OCI-LY7 (cell line): ENCODE results near the gene KCNC1. TPM values are rescaled to one million over a fixed set of nuclear protein-coding genes. Genes with fewer than 3 reads are reported as not detected.

Experiments used
- BruUV-seq: library from RNA; stranded (reverse); fragments of 400-500 nt; replicated peaks from 2 replicates; lab custom pipeline; 2021; lab: Mats Ljungman, UMichigan
- CTCF ChIA-PET: fragments of 300-600 bp; sonication (Branson Sonifier 250); formaldehyde crosslinking; loops from one replicate; lab custom pipeline; 2022; ENCODE audit warnings: antibody characterized with exemption; ENCODE audit not compliant: unreplicated experiment; lab: Charles Lee
- POLR2A ChIA-PET: fragments of 300-600 bp; sonication (Branson Sonifier 250); formaldehyde crosslinking; loops from one replicate; lab custom pipeline; 2022; ENCODE audit warnings: antibody characterized with exemption; lab: Charles Lee
- DNase-seq: peaks from one replicate; pipeline ENCODE4 v3.0.0-alpha.2; 2015; ENCODE audit warnings: low spot score
- H2AFZ ChIP-seq: fragments of 200-600 bp; sonication (generic), shearing (Covaris generic); 2 replicates; pipeline ENCODE4 v1.6.1; 2014; ENCODE audit warnings: mild to moderate bottlenecking, antibody characterized with exemption, low read length, moderate library complexity
- H3K27ac ChIP-seq: fragments of 200-600 bp; sonication (generic); 2 replicates; pipeline ENCODE4 v1.5.1; 2014; ENCODE audit warnings: mixed run types, low read depth, mild to moderate bottlenecking, moderate library complexity, low read length, inconsistent platforms; ENCODE audit not compliant: poor library complexity, severe bottlenecking
- H3K36me3 ChIP-seq: fragments of 200-600 bp; sonication (generic); 2 replicates; pipeline ENCODE4 v1.6.1; 2014; ENCODE audit warnings: mild to moderate bottlenecking, antibody characterized with exemption, low read length, moderate library complexity, mixed read lengths; ENCODE audit not compliant: insufficient read depth
- H3K4me1 ChIP-seq: fragments of 200-600 bp; sonication (generic); 2 replicates; pipeline ENCODE4 v1.5.1; 2014; ENCODE audit warnings: mild to moderate bottlenecking, low read length; ENCODE audit not compliant: insufficient read depth, poor library complexity, severe bottlenecking
- H3K4me2 ChIP-seq: fragments of 200-600 bp; sonication (generic); 2 replicates; pipeline ENCODE4 v1.6.1; 2014; ENCODE audit warnings: mild to moderate bottlenecking, low read length
- H3K4me3 ChIP-seq: fragments of 200-600 bp; sonication (generic); 2 replicates; pipeline ENCODE4 v1.5.1; 2014; ENCODE audit warnings: mild to moderate bottlenecking, low read depth, low read length; ENCODE audit not compliant: poor library complexity, severe bottlenecking
- H3K79me2 ChIP-seq: fragments of 200-600 bp; sonication (generic); 2 replicates; pipeline ENCODE4 v1.6.1; 2016; ENCODE audit warnings: low read depth, mild to moderate bottlenecking, low read length, moderate library complexity, mixed read lengths; ENCODE audit not compliant: insufficient read depth
- H3K9me2 ChIP-seq: fragments of 200-600 bp; sonication (generic); 2 replicates; pipeline ENCODE4 v1.6.1; 2016; ENCODE audit warnings: mild to moderate bottlenecking, low read length, mixed read lengths; ENCODE audit not compliant: insufficient read depth
- H3K9me3 ChIP-seq: fragments of 200-600 bp; sonication (generic); 2 replicates; pipeline ENCODE4 v1.6.1; 2014; ENCODE audit warnings: mild to moderate bottlenecking, mixed run types, low read length, mixed read lengths
- H4K20me1 ChIP-seq: fragments of 200-600 bp; sonication (generic); 2 replicates; pipeline ENCODE4 v1.6.1; 2014; ENCODE audit warnings: mild to moderate bottlenecking, antibody characterized with exemption, low read length, moderate library complexity, mixed read lengths; ENCODE audit not compliant: insufficient read depth
- CTCF ChIP-seq: fragments of 200-600 bp; sonication (generic); conservative IDR thresholded peaks from 2 replicates; pipeline ENCODE4 v1.5.1; 2014; ENCODE audit warnings: mild to moderate bottlenecking, antibody characterized with exemption, low read length, moderate library complexity, mixed read lengths
- EZH2phosphoT487 ChIP-seq: fragments of 200-600 bp; sonication (generic); IDR thresholded peaks from 2 replicates; pipeline ENCODE4 v1.6.1; 2018; ENCODE audit warnings: low read depth, borderline replicate concordance, mild to moderate bottlenecking, mixed run types, antibody characterized with exemption, low read length, moderate library complexity, mixed read lengths
- intact Hi-C: fragments of 100-400 bp; cut with micrococcal nuclease; formaldehyde crosslinking; loops from one replicate; pipeline ENCODE4 v1.10.0; 2022; ENCODE audit not compliant: unreplicated experiment
- total RNA-seq, 2 experiments: library from RNA; depleted of rRNA in 1 of 2; stranded (reverse); fragments of >200 nt in 1 of 2; shearing (Covaris generic) in 1 of 2; gene quantifications; 2 replicates each; pipeline ENCODE4 v1.2.3, GENCODE V29; 2014 to 2022

KCNC1 gene
- total RNA-seq, 2 experiments from 2014 or later: not detected

- TF ChIP-seq EZH2phosphoT487 (no peak), CTCF (no peak)
- Histone ChIP-seq H3K36me3 (no peaks in the 10 kb centered on the region), H2AFZ (no peak overlapping the region), H3K9me3 (no peaks in the 10 kb centered on the region), H3K4me2 (no peak overlapping the region), H4K20me1 (no peaks in the 10 kb centered on the region), H3K4me3 (no peak overlapping the region), H3K9me2 (no peaks in the 10 kb centered on the region), H3K4me1 (no peaks in the 10 kb centered on the region), H3K79me2 (no peaks in the 10 kb centered on the region), H3K27ac (no peak overlapping the region)
- no peak for DNase-seq
- CTCF ChIA-PET: no interaction called here
- intact Hi-C loops: no loop called here
- no TSS peak for BruUV-seq
- POLR2A ChIA-PET: interaction anchor here (0.7 to 1.3 kb wide), 4 partner anchors 13 to 52 kb away, joined by 3 to 5 read pairs (median 4); no protein-coding TSS in a partner anchor
These were observed 78.9 kb downstream of the KCNC1 start for GRCh38 chr11:17813391-17814059.

- CTCF ChIA-PET: no interaction called here
- DNase-seq: no peak
- Histone ChIP-seq H3K9me2 (no peaks in the 10 kb centered on the region), H4K20me1 (no peaks in the 10 kb centered on the region), H3K4me2 (no peak overlapping the region), H3K4me3 (no peak overlapping the region), H3K4me1 (no peaks in the 10 kb centered on the region), H3K9me3 (no peaks in the 10 kb centered on the region), H3K79me2 (no peaks in the 10 kb centered on the region), H2AFZ (no peak overlapping the region), H3K27ac (no peak overlapping the region), H3K36me3 (no peaks in the 10 kb centered on the region)
- intact Hi-C loops: no loop called here
- TF ChIP-seq EZH2phosphoT487: no peak
- no TSS peak for BruUV-seq
- POLR2A ChIA-PET: no interaction called here
These were observed 80.0 kb downstream of the KCNC1 start for GRCh38 chr11:17814546-17814945.

- Histone ChIP-seq H3K4me2 (no peak overlapping the region), H3K36me3 (no peaks in the 10 kb centered on the region), H3K4me1 (no peaks in the 10 kb centered on the region), H4K20me1 (no peaks in the 10 kb centered on the region), H3K9me2 (no peaks in the 10 kb centered on the region), H3K79me2 (no peaks in the 10 kb centered on the region), H3K9me3 (no peaks in the 10 kb centered on the region), H2AFZ (no peak overlapping the region), H3K27ac (no peak overlapping the region), H3K4me3 (no peak overlapping the region)
- no TSS peak for BruUV-seq
- ChIA-PET CTCF (no interaction called here), POLR2A (no interaction called here)
- intact Hi-C loops: no loop called here
- DNase-seq: no peak
- no peak for TF ChIP-seq EZH2phosphoT487
- TF ChIP-seq CTCF: no peak
These were observed 81.8 kb downstream of the KCNC1 start for GRCh38 chr11:17816232-17816931.
